ENCODE measurements around the gene FLNB.

DNA sequence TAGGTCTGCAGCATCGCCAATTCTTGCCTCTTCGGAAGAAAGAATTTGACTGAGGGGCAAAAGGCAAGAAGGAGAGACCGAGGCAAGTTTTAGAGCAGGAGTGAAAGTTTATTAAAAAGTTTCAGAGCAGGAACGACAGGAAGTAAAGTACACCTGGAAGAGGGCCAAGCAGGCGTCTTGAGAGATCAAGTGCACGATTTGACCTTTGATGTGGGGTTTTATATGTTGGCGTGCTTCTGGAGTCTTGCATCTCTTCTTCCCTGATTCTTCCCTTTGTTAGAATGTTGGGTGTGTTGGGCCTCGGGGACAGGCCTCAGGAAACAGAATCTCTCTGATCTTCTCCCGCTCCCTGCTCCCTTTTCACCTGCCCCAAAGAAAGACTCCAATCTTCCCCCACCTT is 40.6 kb upstream of the FLNB start:
- TF ChIP-seq POLR2A (IDR thresholded peaks at IDR 0.05): no peak
- TF ChIP-seq, protein P1, sequence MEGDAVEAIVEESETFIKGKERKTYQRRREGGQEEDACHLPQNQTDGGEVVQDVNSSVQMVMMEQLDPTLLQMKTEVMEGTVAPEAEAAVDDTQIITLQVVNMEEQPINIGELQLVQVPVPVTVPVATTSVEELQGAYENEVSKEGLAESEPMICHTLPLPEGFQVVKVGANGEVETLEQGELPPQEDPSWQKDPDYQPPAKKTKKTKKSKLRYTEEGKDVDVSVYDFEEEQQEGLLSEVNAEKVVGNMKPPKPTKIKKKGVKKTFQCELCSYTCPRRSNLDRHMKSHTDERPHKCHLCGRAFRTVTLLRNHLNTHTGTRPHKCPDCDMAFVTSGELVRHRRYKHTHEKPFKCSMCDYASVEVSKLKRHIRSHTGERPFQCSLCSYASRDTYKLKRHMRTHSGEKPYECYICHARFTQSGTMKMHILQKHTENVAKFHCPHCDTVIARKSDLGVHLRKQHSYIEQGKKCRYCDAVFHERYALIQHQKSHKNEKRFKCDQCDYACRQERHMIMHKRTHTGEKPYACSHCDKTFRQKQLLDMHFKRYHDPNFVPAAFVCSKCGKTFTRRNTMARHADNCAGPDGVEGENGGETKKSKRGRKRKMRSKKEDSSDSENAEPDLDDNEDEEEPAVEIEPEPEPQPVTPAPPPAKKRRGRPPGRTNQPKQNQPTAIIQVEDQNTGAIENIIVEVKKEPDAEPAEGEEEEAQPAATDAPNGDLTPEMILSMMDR (IDR thresholded peaks at IDR 0.05): no peak
